SJSA1 (cell line): ENCODE results near the gene LRRTM3. TPM values are rescaled to one million over a fixed set of nuclear protein-coding genes. Genes with fewer than 3 reads are reported as not detected.

Experiments used
- DNase-seq, 2 experiments: peaks; one replicate each; pipeline ENCODE4 v3.0.0-alpha.2; 2015 to 2020; ENCODE audit warnings: low spot score in 2 of 2, low read depth in 1 of 2
- H3K27ac ChIP-seq: fragments of 250-450 bp; sonication (Bioruptor Pico); 2 replicates; pipeline ENCODE4 v1.5.1; 2020; ENCODE audit warnings: mild to moderate bottlenecking, moderate library complexity
- H3K27me3 ChIP-seq: fragments of 250-450 bp; sonication (Bioruptor Pico); replicated peaks from 2 replicates; pipeline ENCODE4 v1.5.1; 2020; ENCODE audit warnings: mild to moderate bottlenecking, moderate library complexity
- H3K36me3 ChIP-seq: fragments of 250-450 bp; sonication (Bioruptor Pico); 2 replicates; pipeline ENCODE4 v1.5.1; 2020; ENCODE audit warnings: mild to moderate bottlenecking
- H3K4me1 ChIP-seq: fragments of 250-450 bp; sonication (Bioruptor Pico); replicated peaks from 2 replicates; pipeline ENCODE4 v1.6.1; 2021; ENCODE audit warnings: mild to moderate bottlenecking
- H3K4me3 ChIP-seq: fragments of 250-450 bp; sonication (Bioruptor Pico); 2 replicates; pipeline ENCODE4 v1.5.1; 2020; ENCODE audit warnings: mild to moderate bottlenecking
- H3K9me3 ChIP-seq: fragments of 250-450 bp; sonication (Bioruptor Pico); replicated peaks from 2 replicates; pipeline ENCODE4 v1.5.1; 2020; ENCODE audit warnings: mild to moderate bottlenecking
- total RNA-seq: library from RNA; depleted of rRNA; stranded (reverse); fragments of >200 nt; shearing (Covaris generic); gene quantifications from 2 replicates; pipeline ENCODE4 v1.2.3, GENCODE V29; 2014

Gene LRRTM3
- total RNA-seq, 1 experiment from 2014 or later = not detected

- no peaks in the 10 kb centered on the region for H3K9me3 ChIP-seq
- H3K4me1 ChIP-seq = no peaks in the 10 kb centered on the region
- H3K27me3 ChIP-seq = no peaks in the 10 kb centered on the region
- no peaks in the 10 kb centered on the region for H3K36me3 ChIP-seq
- H3K27ac ChIP-seq = no peak overlapping the region
- no peak for DNase-seq
- H3K4me3 ChIP-seq = no peak overlapping the region
These were observed 215.5 kb downstream of the LRRTM3 start for GRCh38 chr10:67141300-67141699.

GRCh38 chr10:67144530-67144929 is 218.7 kb downstream of the LRRTM3 start:
- DNase-seq = no peak
- Histone ChIP-seq H3K9me3 (no peaks in the 10 kb centered on the region), H3K36me3 (no peaks in the 10 kb centered on the region), H3K4me3 (no peak overlapping the region), H3K4me1 (no peaks in the 10 kb centered on the region), H3K27me3 (no peaks in the 10 kb centered on the region), H3K27ac (no peak overlapping the region)
